ENCODE measurements around the gene TNNT1. TPM values are rescaled to one million over a fixed set of nuclear protein-coding genes. Genes with fewer than 3 reads are reported as not detected.

Gene TNNT1
- total RNA-seq, 2 donors from 2014 or later, result 8.5 to 87.9 TPM

- 41% methylated on average over 15 of the region's 15 CpGs for WGBS
- Histone ChIP-seq H3K27me3 (replicated peaks; ENCODE audit: insufficient read depth) (peaks cover 4% of the 10 kb centered on the region), H3K4me1 (replicated peaks) (no peaks in the 10 kb centered on the region), H3K4me3 (no peak overlapping the region), H3K27ac (no peak overlapping the region), H3K36me3 (no peaks in the 10 kb centered on the region), H3K9me3 (no peaks in the 10 kb centered on the region)
- DNase-seq (ENCODE audit: low spot score), result no peak
- TF ChIP-seq POLR2A (IDR thresholded peaks at IDR 0.05), result no peak
- peak; percentile 26 for TF ChIP-seq POLR2AphosphoS5 (IDR thresholded peaks at IDR 0.05)
- TF ChIP-seq CTCF (IDR thresholded peaks at IDR 0.05), result no peak
- intact Hi-C loops (cut with DNase I), result no loop called here
These were observed 40.4 kb upstream of the TNNT1 start for GRCh38 chr19:55189403-55189835.

GRCh38 chr19:55188625-55189024, 39.6 kb upstream of the TNNT1 start:
- intact Hi-C loops (cut with DNase I), result no loop called here
- no peak for DNase-seq (ENCODE audit: low spot score)
- H3K27me3 ChIP-seq (replicated peaks; ENCODE audit: insufficient read depth), result peaks cover 4% of the 10 kb centered on the region
- TF ChIP-seq POLR2A (IDR thresholded peaks at IDR 0.05), result no peak
- TF ChIP-seq POLR2AphosphoS5 (IDR thresholded peaks at IDR 0.05), result no peak
- TF ChIP-seq CTCF (IDR thresholded peaks at IDR 0.05), result no peak
- H3K9me3 ChIP-seq, result no peaks in the 10 kb centered on the region
- H3K4me3 ChIP-seq, result no peak overlapping the region
- H3K36me3 ChIP-seq, result no peaks in the 10 kb centered on the region
- no peaks in the 10 kb centered on the region for H3K4me1 ChIP-seq (replicated peaks)
- WGBS, result 57% methylated on average over 8 of the region's 8 CpGs
- H3K27ac ChIP-seq, result no peak overlapping the region

GRCh38 chr19:55186080-55186479, 37.1 kb upstream of the TNNT1 start:
- 80% methylated on average over 12 of the region's 12 CpGs for WGBS
- no peak for DNase-seq (ENCODE audit: low spot score)
- TF ChIP-seq CTCF (IDR thresholded peaks at IDR 0.05) (no peak), POLR2AphosphoS5 (IDR thresholded peaks at IDR 0.05) (no peak), POLR2A (IDR thresholded peaks at IDR 0.05) (no peak)
- Histone ChIP-seq H3K36me3 (no peaks in the 10 kb centered on the region), H3K27me3 (replicated peaks; ENCODE audit: insufficient read depth) (peaks cover 9% of the 10 kb centered on the region), H3K9me3 (no peaks in the 10 kb centered on the region), H3K27ac (no peak overlapping the region), H3K4me1 (replicated peaks) (no peaks in the 10 kb centered on the region), H3K4me3 (no peak overlapping the region)
- intact Hi-C loops (cut with DNase I), result no loop called here

- 75% methylated on average over 14 of the region's 20 CpGs for WGBS
- intact Hi-C loops (cut with DNase I), result no loop called here
- no peak overlapping the region for H3K4me3 ChIP-seq
These were observed 32.7 kb upstream of the TNNT1 start for GRCh38 chr19:55181740-55182139.

More at GRCh38 chr19:55181740-55182139, 32.7 kb upstream of the TNNT1 start:
- peaks cover 30% of the 10 kb centered on the region for H3K27me3 ChIP-seq (replicated peaks; ENCODE audit: insufficient read depth)
- H3K27ac ChIP-seq, result no peak overlapping the region
- no peaks in the 10 kb centered on the region for H3K36me3 ChIP-seq
- TF ChIP-seq CTCF (IDR thresholded peaks at IDR 0.05) (no peak), POLR2AphosphoS5 (IDR thresholded peaks at IDR 0.05) (no peak), POLR2A (IDR thresholded peaks at IDR 0.05) (no peak)
- H3K9me3 ChIP-seq, result no peaks in the 10 kb centered on the region
- no peaks in the 10 kb centered on the region for H3K4me1 ChIP-seq (replicated peaks)
- no peak for DNase-seq (ENCODE audit: low spot score)

All from prostate gland (tissue), 2 donors.